PC-3 (cell line): ENCODE measurements around the gene MINDY4B.

Experiments used
- CTCF ChIP-seq: fragments of 300-600 bp; sonication (generic); conservative IDR thresholded peaks from 2 replicates; pipeline ENCODE4 v1.5.1; 2017; ENCODE audit warnings: antibody characterized with exemption, low read depth, mild to moderate bottlenecking, low read length
- EZH2phosphoT487 ChIP-seq: fragments of 300-600 bp; sonication (generic); IDR thresholded peaks from 2 replicates; pipeline ENCODE4 v1.6.1; 2018; ENCODE audit warnings: mild to moderate bottlenecking, antibody characterized with exemption, low read length, borderline replicate concordance

- TF ChIP-seq CTCF (no peak), EZH2phosphoT487 (no peak)
Measured at GRCh38 chr3:150850191-150850590, 55.0 kb downstream of the MINDY4B start.
